HEK293 (cell line): ENCODE data around the gene RTL5.

Source experiments
- CTCF ChIA-PET: fragments of 350-600 bp; formaldehyde crosslinking; extraction: SDS; loops from one replicate; lab custom pipeline; 2021; ENCODE audit warnings: antibody characterized with exemption; lab: Yijun Ruan, JAX
- POLR2A ChIA-PET: fragments of 300-600 bp; formaldehyde crosslinking; extraction: SDS; loops from one replicate; lab custom pipeline; 2020; ENCODE audit warnings: antibody characterized with exemption, inconsistent platforms; lab: Yijun Ruan, JAX
- H3K27ac ChIP-seq: fragments of 200-500 bp; sonication (Bioruptor generic); 2 replicates; pipeline ENCODE4 v1.5.1; 2014; ENCODE audit warnings: low read depth, low read length, control low read depth, inconsistent platforms; ENCODE audit errors: extremely low read depth
- H3K36me3 ChIP-seq, 2 experiments: fragments of 200-500 bp in 1 of 2; sonication (Bioruptor generic) in 1 of 2; 1 replicate in 1 of 2; 2 replicates in 1 of 2; pipeline ENCODE4 v1.5.1; 2014 to 2017; ENCODE audit warnings: inconsistent platforms in 2 of 2, low read length in 2 of 2; ENCODE audit not compliant: control insufficient read depth in 2 of 2, insufficient read depth in 1 of 2
- H3K4me1 ChIP-seq: fragments of 200-500 bp; sonication (Bioruptor generic); 2 replicates; pipeline ENCODE4 v1.5.1; 2014; ENCODE audit warnings: mild to moderate bottlenecking, low read length, inconsistent platforms; ENCODE audit not compliant: control insufficient read depth, insufficient read depth
- H3K4me3 ChIP-seq: 2 replicates; pipeline ENCODE4 v1.5.1; 2011; ENCODE audit warnings: low read depth, mild to moderate bottlenecking, control low read depth, low read length, moderate library complexity
- H3K9me3 ChIP-seq: fragments of 200-500 bp; sonication (Bioruptor generic); 2 replicates; pipeline ENCODE4 v1.5.1; 2014; ENCODE audit warnings: low read depth, low read length, inconsistent platforms; ENCODE audit not compliant: control insufficient read depth, insufficient read depth
- KLF1 ChIP-seq: fragments of 450-650 bp; formaldehyde crosslinking; IDR thresholded peaks from 2 replicates; pipeline ENCODE4 v1.5.1; 2016; ENCODE audit warnings: missing biosample characterization, missing genetic modification characterization
- MYNN ChIP-seq: fragments of 450-650 bp; formaldehyde crosslinking; IDR thresholded peaks from 2 replicates; pipeline ENCODE4 v1.5.1; 2016; ENCODE audit warnings: missing biosample characterization, missing genetic modification characterization, borderline replicate concordance
- PBX3 ChIP-seq: sonication (generic); formaldehyde crosslinking; IDR thresholded peaks from 2 replicates; pipeline ENCODE4 v1.8.1; 2022; ENCODE audit warnings: mild to moderate bottlenecking, moderate library complexity, missing genetic modification reagents
- YY2 ChIP-seq: fragments of 450-650 bp; formaldehyde crosslinking; IDR thresholded peaks from 2 replicates; pipeline ENCODE4 v1.5.1; 2016; ENCODE audit warnings: missing biosample characterization, missing genetic modification characterization
- ZBTB26 ChIP-seq: fragments of 450-650 bp; formaldehyde crosslinking; optimal IDR thresholded peaks from 2 replicates; pipeline ENCODE3; 2016; ENCODE audit warnings: missing biosample characterization, mild to moderate bottlenecking, missing genetic modification characterization
- ZEB2 ChIP-seq: fragments of 450-650 bp; formaldehyde crosslinking; IDR thresholded peaks from 2 replicates; pipeline ENCODE4 v1.5.1; 2016; ENCODE audit warnings: missing biosample characterization, missing genetic modification characterization
- ZFP37 ChIP-seq: fragments of 450-650 bp; formaldehyde crosslinking; IDR thresholded peaks from 2 replicates; pipeline ENCODE4 v1.5.1; 2016; ENCODE audit warnings: missing biosample characterization, missing genetic modification characterization
- ZNF324 ChIP-seq: fragments of 450-650 bp; formaldehyde crosslinking; IDR thresholded peaks from 2 replicates; pipeline ENCODE4 v1.5.1; 2016; ENCODE audit warnings: missing biosample characterization, missing genetic modification characterization
- ZNF514 ChIP-seq: fragments of 450-650 bp; formaldehyde crosslinking; IDR thresholded peaks from 2 replicates; pipeline ENCODE4 v1.5.1; 2016; ENCODE audit warnings: missing biosample characterization, missing genetic modification characterization
- ZNF571 ChIP-seq: fragments of 450-650 bp; formaldehyde crosslinking; IDR thresholded peaks from 2 replicates; pipeline ENCODE4 v1.5.0; 2017; ENCODE audit warnings: missing biosample characterization, missing genetic modification characterization
- ZNF585B ChIP-seq: fragments of 450-650 bp; formaldehyde crosslinking; IDR thresholded peaks from 2 replicates; pipeline ENCODE4 v1.5.1; 2016; ENCODE audit warnings: missing biosample characterization, missing genetic modification characterization
- ZNF621 ChIP-seq: fragments of 450-650 bp; formaldehyde crosslinking; IDR thresholded peaks from 2 replicates; pipeline ENCODE4 v1.5.1; 2017; ENCODE audit warnings: missing biosample characterization, missing genetic modification characterization
- ZNF639 ChIP-seq: fragments of 450-650 bp; formaldehyde crosslinking; IDR thresholded peaks from 2 replicates; pipeline ENCODE4 v1.5.1; 2016; ENCODE audit warnings: missing biosample characterization, missing genetic modification characterization
- ZNF830 ChIP-seq: fragments of 450-650 bp; IDR thresholded peaks from 2 replicates; pipeline ENCODE4 v1.5.0; 2018; ENCODE audit warnings: missing biosample characterization, missing genetic modification characterization, low read depth, mild to moderate bottlenecking, moderate library complexity
- ZSCAN4 ChIP-seq: fragments of 450-650 bp; formaldehyde crosslinking; IDR thresholded peaks from 2 replicates; pipeline ENCODE4 v1.5.1; 2017; ENCODE audit warnings: missing biosample characterization, missing genetic modification characterization
- TF ChIP-seq, protein P1 (sequence below): fragments of 450-650 bp; IDR thresholded peaks from 2 replicates; pipeline ENCODE4 v1.5.1; 2018; ENCODE audit warnings: missing biosample characterization, missing genetic modification characterization
- TF ChIP-seq, protein P2 (sequence below): fragments of 450-650 bp; formaldehyde crosslinking; IDR thresholded peaks from 2 replicates; pipeline ENCODE4 v1.5.1; 2016; ENCODE audit warnings: missing biosample characterization, missing genetic modification characterization, borderline replicate concordance

RTL5 gene

DNA sequence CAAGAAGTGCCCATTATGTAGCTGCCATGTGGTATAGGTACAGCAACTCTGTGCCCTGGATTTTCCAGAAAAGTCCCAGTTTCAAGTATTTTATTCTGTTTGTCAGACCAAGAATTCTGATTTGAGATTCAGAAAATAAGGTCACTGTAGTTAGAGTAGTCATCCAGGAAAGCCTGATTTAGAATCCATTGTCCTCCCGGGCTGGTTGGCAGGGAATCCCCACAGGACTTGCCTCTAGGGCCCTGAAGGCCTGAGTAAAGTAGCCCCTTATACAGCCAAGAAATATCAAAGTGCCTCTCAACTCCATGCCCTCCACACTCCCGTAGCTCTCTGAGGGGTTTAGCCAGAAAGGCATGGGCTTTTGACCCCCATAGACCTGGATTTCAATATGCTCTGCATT lies 36.3 kb downstream of the RTL5 start:
- ChIA-PET POLR2A (no interaction called here), CTCF (interaction anchor here (1.4 kb wide), 1 partner anchor 32 kb away, joined by 8 read pairs; no protein-coding TSS in a partner anchor)
- no peak overlapping the region for H3K4me3 ChIP-seq
- TF ChIP-seq ZNF514: no peak
- no peak for TF ChIP-seq ZFP37 (tag by site-specific recombination)
- TF ChIP-seq ZNF571 (tag by site-specific recombination): no peak
- TF ChIP-seq ZNF324: no peak
- TF ChIP-seq ZNF621: no peak
- TF ChIP-seq, protein P1, sequence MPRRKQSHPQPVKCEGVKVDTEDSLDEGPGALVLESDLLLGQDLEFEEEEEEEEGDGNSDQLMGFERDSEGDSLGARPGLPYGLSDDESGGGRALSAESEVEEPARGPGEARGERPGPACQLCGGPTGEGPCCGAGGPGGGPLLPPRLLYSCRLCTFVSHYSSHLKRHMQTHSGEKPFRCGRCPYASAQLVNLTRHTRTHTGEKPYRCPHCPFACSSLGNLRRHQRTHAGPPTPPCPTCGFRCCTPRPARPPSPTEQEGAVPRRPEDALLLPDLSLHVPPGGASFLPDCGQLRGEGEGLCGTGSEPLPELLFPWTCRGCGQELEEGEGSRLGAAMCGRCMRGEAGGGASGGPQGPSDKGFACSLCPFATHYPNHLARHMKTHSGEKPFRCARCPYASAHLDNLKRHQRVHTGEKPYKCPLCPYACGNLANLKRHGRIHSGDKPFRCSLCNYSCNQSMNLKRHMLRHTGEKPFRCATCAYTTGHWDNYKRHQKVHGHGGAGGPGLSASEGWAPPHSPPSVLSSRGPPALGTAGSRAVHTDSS (tag by site-specific recombination): no peak
- TF ChIP-seq, protein P2, sequence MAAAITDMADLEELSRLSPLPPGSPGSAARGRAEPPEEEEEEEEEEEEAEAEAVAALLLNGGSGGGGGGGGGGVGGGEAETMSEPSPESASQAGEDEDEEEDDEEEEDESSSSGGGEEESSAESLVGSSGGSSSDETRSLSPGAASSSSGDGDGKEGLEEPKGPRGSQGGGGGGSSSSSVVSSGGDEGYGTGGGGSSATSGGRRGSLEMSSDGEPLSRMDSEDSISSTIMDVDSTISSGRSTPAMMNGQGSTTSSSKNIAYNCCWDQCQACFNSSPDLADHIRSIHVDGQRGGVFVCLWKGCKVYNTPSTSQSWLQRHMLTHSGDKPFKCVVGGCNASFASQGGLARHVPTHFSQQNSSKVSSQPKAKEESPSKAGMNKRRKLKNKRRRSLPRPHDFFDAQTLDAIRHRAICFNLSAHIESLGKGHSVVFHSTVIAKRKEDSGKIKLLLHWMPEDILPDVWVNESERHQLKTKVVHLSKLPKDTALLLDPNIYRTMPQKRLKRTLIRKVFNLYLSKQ: no peak
- TF ChIP-seq ZBTB26 (tag by site-specific recombination): no peak
- TF ChIP-seq KLF1 (tag by site-specific recombination): no peak
- no peak for TF ChIP-seq ZSCAN4
- no peak for TF ChIP-seq YY2 (tag by site-specific recombination)
- no peaks in the 10 kb centered on the region for H3K4me1 ChIP-seq
- H3K27ac ChIP-seq: no peak overlapping the region
- no peaks in the 10 kb centered on the region for H3K36me3 ChIP-seq
- no peaks in the 10 kb centered on the region; the same call in 1 of the 2 replicates for H3K9me3 ChIP-seq

DNA sequence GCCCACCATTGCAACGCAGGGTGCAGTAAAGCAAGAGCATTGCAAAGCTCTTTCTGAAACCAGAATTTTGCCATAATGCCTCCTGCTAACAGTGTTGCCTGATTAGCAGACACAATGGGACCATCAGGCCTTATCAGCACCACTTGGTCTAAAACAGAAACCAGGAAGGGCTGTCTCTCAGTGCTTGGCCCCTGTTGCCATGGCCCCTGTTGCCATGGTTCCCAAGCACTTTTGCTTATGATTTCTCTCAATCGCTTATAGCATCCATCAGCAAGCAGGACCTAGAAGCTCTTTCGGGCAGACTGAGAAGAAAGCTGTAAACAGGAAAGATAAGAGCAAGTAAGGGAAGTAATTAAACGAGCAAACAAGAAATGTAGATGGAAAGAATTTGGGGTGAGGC lies 36.8 kb downstream of the RTL5 start:
- TF ChIP-seq ZEB2 (tag by site-specific recombination) (no peak), PBX3 (CRISPR knock-in tag) (no peak), ZNF585B (tag by site-specific recombination) (peak; percentile 48), ZNF639 (no peak), MYNN (tag by site-specific recombination) (peak; percentile 89), ZNF830 (no peak)
- Histone ChIP-seq H3K4me1 (no peaks in the 10 kb centered on the region), H3K27ac (no peak overlapping the region), H3K4me3 (no peak overlapping the region), H3K36me3 (no peaks in the 10 kb centered on the region), H3K9me3 (no peaks in the 10 kb centered on the region; the same call in 1 of the 2 replicates)
- ChIA-PET CTCF (interaction anchor here (1.4 kb wide), 1 partner anchor 32 kb away, joined by 8 read pairs; no protein-coding TSS in a partner anchor), POLR2A (no interaction called here)
